ENCODE measurements around the gene NCCRP1.

Gene NCCRP1

DNA sequence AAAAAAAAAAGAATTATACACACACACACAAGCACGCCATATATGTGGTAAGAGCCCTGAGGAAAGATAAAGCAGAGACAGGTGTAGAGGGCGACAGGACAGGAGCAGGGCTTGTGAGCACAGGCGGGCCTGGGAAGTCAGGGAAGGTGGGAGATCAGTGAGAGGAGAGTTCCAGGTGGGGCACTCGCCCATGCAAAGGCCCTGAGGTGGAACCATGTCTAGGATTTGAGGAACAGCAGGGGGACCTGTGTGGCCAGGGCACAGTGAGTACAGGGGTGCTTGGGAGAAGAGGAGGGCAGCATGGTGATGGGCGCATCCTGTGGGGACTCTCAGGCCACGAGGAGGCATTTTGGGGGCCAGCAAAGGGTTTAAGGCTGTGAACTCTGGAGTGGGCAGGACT is 32.5 kb upstream of the NCCRP1 start:
- H3K27ac ChIP-seq = no peak overlapping the region
- ChIA-PET POLR2A (ENCODE audit: low non-redundant PET) (no interaction called here), CTCF (no interaction called here)
- DNase-seq (ENCODE audit: low spot score) = no peak
- TF ChIP-seq, protein P1, sequence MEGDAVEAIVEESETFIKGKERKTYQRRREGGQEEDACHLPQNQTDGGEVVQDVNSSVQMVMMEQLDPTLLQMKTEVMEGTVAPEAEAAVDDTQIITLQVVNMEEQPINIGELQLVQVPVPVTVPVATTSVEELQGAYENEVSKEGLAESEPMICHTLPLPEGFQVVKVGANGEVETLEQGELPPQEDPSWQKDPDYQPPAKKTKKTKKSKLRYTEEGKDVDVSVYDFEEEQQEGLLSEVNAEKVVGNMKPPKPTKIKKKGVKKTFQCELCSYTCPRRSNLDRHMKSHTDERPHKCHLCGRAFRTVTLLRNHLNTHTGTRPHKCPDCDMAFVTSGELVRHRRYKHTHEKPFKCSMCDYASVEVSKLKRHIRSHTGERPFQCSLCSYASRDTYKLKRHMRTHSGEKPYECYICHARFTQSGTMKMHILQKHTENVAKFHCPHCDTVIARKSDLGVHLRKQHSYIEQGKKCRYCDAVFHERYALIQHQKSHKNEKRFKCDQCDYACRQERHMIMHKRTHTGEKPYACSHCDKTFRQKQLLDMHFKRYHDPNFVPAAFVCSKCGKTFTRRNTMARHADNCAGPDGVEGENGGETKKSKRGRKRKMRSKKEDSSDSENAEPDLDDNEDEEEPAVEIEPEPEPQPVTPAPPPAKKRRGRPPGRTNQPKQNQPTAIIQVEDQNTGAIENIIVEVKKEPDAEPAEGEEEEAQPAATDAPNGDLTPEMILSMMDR (conservative IDR thresholded peaks at IDR 0.05; ENCODE audit: low read depth) = no peak

DNA sequence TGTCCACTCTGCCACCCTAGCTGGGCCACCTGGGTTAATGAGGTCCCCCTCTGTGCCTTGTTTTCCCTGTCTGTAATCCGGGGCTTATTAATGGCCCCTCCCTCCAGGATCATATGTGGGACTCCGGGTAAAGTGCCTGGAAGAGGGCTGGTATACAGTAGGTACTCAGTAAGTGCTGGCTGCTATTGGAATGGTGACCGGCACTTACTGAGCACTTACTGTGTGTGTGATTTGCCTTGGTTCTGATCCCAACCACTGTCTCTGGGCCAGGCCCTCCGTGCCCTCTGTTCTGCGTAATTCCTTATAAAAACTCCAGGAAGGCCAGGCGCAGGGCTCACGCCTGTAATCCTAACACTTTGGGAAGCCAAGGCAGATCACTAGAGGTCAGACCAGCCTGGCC is 30.9 kb upstream of the NCCRP1 start:
- CTCF ChIA-PET = interaction anchor here (1.3 kb wide), 2 partner anchors 29 to 44 kb away, joined by 3 to 7 read pairs; no protein-coding TSS in a partner anchor
- POLR2A ChIA-PET (ENCODE audit: low non-redundant PET) = no interaction called here
- TF ChIP-seq, protein P1 (conservative IDR thresholded peaks at IDR 0.05; ENCODE audit: low read depth) = no peak
- 0 out of 2 replicates have a peak overlapping the region, but pooled peaks have one; percentile 41 for H3K27ac ChIP-seq
- no peak for DNase-seq (ENCODE audit: low spot score)

GRCh38 chr19:39166571-39167391 is 30.0 kb upstream of the NCCRP1 start:
- TF ChIP-seq, protein P1 (conservative IDR thresholded peaks at IDR 0.05; ENCODE audit: low read depth) = no peak
- POLR2A ChIA-PET (ENCODE audit: low non-redundant PET) = no interaction called here
- CTCF ChIA-PET = interaction anchor here (0.6 to 1.3 kb wide), 3 partner anchors 30 to 45 kb away, joined by 3 to 7 read pairs (median 3); no protein-coding TSS in a partner anchor
- peak; percentile 73 for DNase-seq (ENCODE audit: low spot score)
- H3K27ac ChIP-seq = peak overlapping the region; percentile 41

- TF ChIP-seq, protein P1 (conservative IDR thresholded peaks at IDR 0.05; ENCODE audit: low read depth) = no peak
- peak overlapping the region; percentile 41 for H3K27ac ChIP-seq
- ChIA-PET CTCF (interaction anchor here (0.6 kb wide), 2 partner anchors 44 to 348 kb away, joined by 3 to 5 read pairs; no protein-coding TSS in a partner anchor), POLR2A (ENCODE audit: low non-redundant PET) (interaction anchor here (0.6 kb wide), 1 partner anchor 41 kb away, joined by 5 read pairs; no protein-coding TSS in a partner anchor)
- peak; percentile 82 for DNase-seq (ENCODE audit: low spot score)
Observed at GRCh38 chr19:39167461-39168257, 29.1 kb upstream of the NCCRP1 start.

- no peak for DNase-seq (ENCODE audit: low spot score)
- POLR2A ChIA-PET (ENCODE audit: low non-redundant PET) = no interaction called here
- TF ChIP-seq, protein P1 (conservative IDR thresholded peaks at IDR 0.05; ENCODE audit: low read depth) = no peak
- H3K27ac ChIP-seq = peak overlapping the region; percentile 41
- CTCF ChIA-PET = no interaction called here
Observed at GRCh38 chr19:39168258-39169142, 28.3 kb upstream of the NCCRP1 start.

Measured in RWPE1 (cell line).